Prostate gland (tissue), 2 donors: ENCODE data around the gene G6PD. TPM values are rescaled to one million over a fixed set of nuclear protein-coding genes. Genes with fewer than 3 reads are reported as not detected.

Experiments used
- DNase-seq: peaks from one replicate; pipeline ENCODE4 v3.0.0-alpha.2; 2019; ENCODE audit warnings: low spot score
- H3K27ac ChIP-seq, 2 donors: fragments of 200-600 bp; sonication (generic); 2 replicates each; pipeline ENCODE4 v1.5.1; 2017 to 2019
- H3K27me3 ChIP-seq: fragments of 200-600 bp; sonication (generic); replicated peaks from 2 replicates; pipeline ENCODE4 v1.5.1; 2019; ENCODE audit not compliant: insufficient read depth
- H3K36me3 ChIP-seq, 2 donors: fragments of 200-600 bp; sonication (generic); 1 replicate in 1 of 2; 2 replicates in 1 of 2; pipeline versions ENCODE4 v1.5.1 to v1.8.1; 2017 to 2019
- H3K4me1 ChIP-seq: fragments of 200-600 bp; sonication (generic); replicated peaks from 2 replicates; pipeline ENCODE4 v1.5.1; 2019
- H3K4me3 ChIP-seq, 2 donors: fragments of 200-600 bp; sonication (generic); 2 replicates each; pipeline ENCODE4 v1.5.1; 2017 to 2019
- H3K9me3 ChIP-seq: fragments of 200-600 bp; sonication (generic); 2 replicates; pipeline ENCODE4 v1.5.1; 2017
- CTCF ChIP-seq, 4 experiments: fragments of 200-600 bp in 2 of 4; fragments of 450-650 bp in 2 of 4; sonication (generic) in 2 of 4; IDR thresholded peaks; 1 replicate in 3 of 4; 2 replicates in 1 of 4; pipeline ENCODE4 v1.5.1; 2016 to 2019; ENCODE audit warnings: antibody characterized with exemption in 4 of 4, mild to moderate bottlenecking in 2 of 4, moderate library complexity in 2 of 4
- POLR2A ChIP-seq: fragments of 450-650 bp; IDR thresholded peaks from one replicate; pipeline ENCODE4 v1.6.1; 2016; ENCODE audit warnings: antibody characterized with exemption, mild to moderate bottlenecking
- POLR2AphosphoS5 ChIP-seq: sonication (generic); formaldehyde crosslinking; IDR thresholded peaks from one replicate; pipeline ENCODE4 v1.6.1; 2017; ENCODE audit warnings: antibody characterized with exemption
- WGBS: methylation state at CpG from one replicate; pipeline ENCODE4 v1.1.5; 2018; 5-methylcytosine and 5-hydroxymethylcytosine counted together
- intact Hi-C: fragments of 100-400 bp; cut with DNase I; formaldehyde crosslinking; loops from one replicate; pipeline ENCODE4 v1.14.2; 2022
- small RNA-seq, 2 donors: library from RNA; depleted of rRNA; stranded (forward); fragments of <200 nt; gene quantifications; one replicate each; pipeline ENCODE3, GENCODE V24; 2016
- total RNA-seq, 2 donors: library from RNA; depleted of rRNA; stranded (reverse); fragments of >200 nt; gene quantifications; one replicate each; pipeline ENCODE4 v1.1.0, GENCODE V29; 2016

The G6PD gene
- total RNA-seq, 2 donors from 2014 or later, result 27.9 to 300 TPM

GRCh38 chrX:154484255-154485149, 62.1 kb downstream of the G6PD start:
- no peak overlapping the region for H3K4me3 ChIP-seq
- WGBS, result 83% methylated on average over 13 of the region's 16 CpGs

GRCh38 chrX:154483325-154483724, 63.3 kb downstream of the G6PD start:
- Histone ChIP-seq H3K27ac (no peak overlapping the region), H3K9me3 (no peaks in the 10 kb centered on the region), H3K4me3 (no peak overlapping the region), H3K36me3 (no peaks in the 10 kb centered on the region), H3K4me1 (no peaks in the 10 kb centered on the region), H3K27me3 (no peaks in the 10 kb centered on the region)
- intact Hi-C loops, result no loop called here
- WGBS, result 67% methylated on average over 3 of the region's 7 CpGs
- DNase-seq, result no peak
- no peak for TF ChIP-seq POLR2A
- no peak for TF ChIP-seq CTCF (IDR thresholded peaks at IDR 0.05)
- no peak for TF ChIP-seq POLR2AphosphoS5

More at GRCh38 chrX:154484255-154485149, 62.1 kb downstream of the G6PD start:
- no peaks in the 10 kb centered on the region for H3K4me1 ChIP-seq
- H3K27ac ChIP-seq, result no peak overlapping the region
- no peaks in the 10 kb centered on the region for H3K36me3 ChIP-seq
- DNase-seq, result no peak
- no peaks in the 10 kb centered on the region for H3K27me3 ChIP-seq
- no peaks in the 10 kb centered on the region for H3K9me3 ChIP-seq
- TF ChIP-seq CTCF (IDR thresholded peaks at IDR 0.05) (no peak), POLR2AphosphoS5 (no peak), POLR2A (no peak)
- intact Hi-C loops, result loop anchor here (5.0 kb wide), 1 partner anchor 47 kb away; the partner anchor contains the start of gene GDI1

DNA sequence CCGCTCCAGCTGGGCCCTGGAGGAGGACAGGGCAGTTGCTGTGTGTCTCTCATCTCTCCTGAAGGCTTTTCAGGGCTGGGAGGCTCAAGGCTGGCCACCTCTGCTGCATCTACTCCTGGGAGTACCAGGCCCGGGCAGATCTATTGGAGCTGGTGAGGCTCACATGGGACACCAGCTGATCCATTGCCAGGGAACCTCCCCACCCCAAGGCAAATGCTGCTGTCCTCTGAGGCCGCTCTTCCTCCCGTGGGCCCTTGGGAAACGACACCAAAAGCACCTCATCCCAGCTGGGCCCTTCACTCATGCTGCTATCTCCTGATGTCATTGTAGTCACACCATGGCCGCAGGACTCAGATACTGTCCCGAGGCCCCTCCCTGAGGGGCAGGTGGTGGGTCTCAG, 63.9 kb downstream of the G6PD start:
- WGBS, result 77% methylated on average over 5 of the region's 7 CpGs
- no peak for TF ChIP-seq POLR2A
- TF ChIP-seq POLR2AphosphoS5, result no peak
- no peak for TF ChIP-seq CTCF (IDR thresholded peaks at IDR 0.05)

GRCh38 chrX:154481911-154482601, 64.6 kb downstream of the G6PD start:
- intact Hi-C loops, result no loop called here
- Histone ChIP-seq H3K36me3 (no peaks in the 10 kb centered on the region), H3K4me1 (no peaks in the 10 kb centered on the region), H3K27me3 (no peaks in the 10 kb centered on the region), H3K9me3 (no peaks in the 10 kb centered on the region), H3K27ac (no peak overlapping the region), H3K4me3 (no peak overlapping the region)
- TF ChIP-seq POLR2A (no peak), POLR2AphosphoS5 (no peak), CTCF (IDR thresholded peaks at IDR 0.05) (no peak)
- WGBS, result 44% methylated on average over 14 of the region's 14 CpGs
- no peak for DNase-seq

More for the DNA sequence above, 63.9 kb downstream of the G6PD start:
- H3K4me3 ChIP-seq, result no peak overlapping the region
- no peaks in the 10 kb centered on the region for H3K9me3 ChIP-seq
- DNase-seq, result no peak
- no peaks in the 10 kb centered on the region for H3K4me1 ChIP-seq
- no peak overlapping the region for H3K27ac ChIP-seq
- intact Hi-C loops, result no loop called here
- no peaks in the 10 kb centered on the region for H3K27me3 ChIP-seq
- H3K36me3 ChIP-seq, result no peaks in the 10 kb centered on the region

Small RNA genes lying within 50 kb of the gene (small RNA-seq; reads per million reads assigned to genes)
- gene RN7SL697P, result 0 reads per million in 2 donors

Other genes with a start within 250 kb of the G6PD start
- gene FLNA, start 172.2 kb downstream of the G6PD start, total RNA-seq, result 1,000 to 10,000 TPM; 1,711 to 2,337 TPM
- gene EMD, start 167.6 kb downstream of the G6PD start, total RNA-seq, result 10 to 100 TPM; 61.4 to 66.1 TPM
- 1,000 to 10,000 TPM; 3,702 to 5,500 TPM for gene RPL10, start 148.5 kb downstream of the G6PD start, total RNA-seq
- gene DNASE1L1, start 137.6 kb downstream of the G6PD start, total RNA-seq, result 10 to 100 TPM; 36.8 to 70.7 TPM
- gene TAFAZZIN, start 135.3 kb downstream of the G6PD start, total RNA-seq, result 10 to 100 TPM; 25.7 to 56.5 TPM
- 100 to 1,000 TPM; 110 to 149 TPM for gene ATP6AP1, start 118.2 kb downstream of the G6PD start, total RNA-seq
- gene GDI1, start 109.7 kb downstream of the G6PD start, total RNA-seq, result 100 to 1,000 TPM in 1 of 2 donors, 10 to 100 TPM in 1; 52.9 to 148 TPM
- gene FAM50A, start 102.7 kb downstream of the G6PD start, total RNA-seq, result 10 to 100 TPM; 32.9 to 35.8 TPM
- 10 to 100 TPM; 15.7 to 21.0 TPM for gene PLXNA3, start 88.6 kb downstream of the G6PD start, total RNA-seq
- gene LAGE3, start 67.6 kb downstream of the G6PD start, total RNA-seq, result 10 to 100 TPM; 39.1 to 44.2 TPM
- 10 to 100 TPM; 31.9 to 53.7 TPM for gene UBL4A, start 60.2 kb downstream of the G6PD start, total RNA-seq
- gene SLC10A3, start 56.2 kb downstream of the G6PD start, total RNA-seq, result 10 to 100 TPM; 28.0 to 45.6 TPM
- 10 to 100 TPM; 52.0 to 72.7 TPM for gene FAM3A, start 30.6 kb downstream of the G6PD start, total RNA-seq
- gene IKBKG, start 774 bp upstream of the G6PD start, total RNA-seq, result 10 to 100 TPM; 16.4 to 31.7 TPM
- 10 to 100 TPM in 1 of 2 donors, not detected in 1; 11.8 TPM for gene CTAG1A, start 38.3 kb upstream of the G6PD start, total RNA-seq
- gene CTAG1B, start 72.4 kb upstream of the G6PD start, total RNA-seq, result 1 to 10 TPM in 1 of 2 donors, not detected in 1; 8.7 TPM
- 10 to 100 TPM in 1 of 2 donors, not detected in 1; 15.4 TPM for gene CTAG2, start 106.7 kb upstream of the G6PD start, total RNA-seq
- 10 to 100 TPM in 1 of 2 donors, 1 to 10 TPM in 1; 1.5 to 12.8 TPM for gene GAB3, start 204.2 kb upstream of the G6PD start, total RNA-seq
- 10 to 100 TPM; 22.6 to 58.2 TPM for gene DKC1, start 216.0 kb upstream of the G6PD start, total RNA-seq